H1 (cell line): Measurements from ENCODE around the gene MCF2L. TPM values are rescaled to one million over a fixed set of nuclear protein-coding genes. Genes with fewer than 3 reads are reported as not detected.

Experiments
- BRCA1 ChIP-seq: IDR thresholded peaks from 2 replicates; pipeline ENCODE4 v1.6.1; 2012; ENCODE audit warnings: low read depth, low read length, improper control_type of control experiment
- USF2 ChIP-seq: IDR thresholded peaks from 2 replicates; pipeline ENCODE4 v1.6.1; 2011; ENCODE audit warnings: low read length, improper control_type of control experiment
- polyA plus RNA-seq, 7 experiments: library from polyadenylated mRNA; depleted of rRNA in 3 of 7; stranded (reverse) in 5 of 7; unstranded in 2 of 7; fragments of >200 nt in 5 of 7; fragments of 200-250 nt in 2 of 7; gene quantifications; 1 replicate in 5 of 7; 2 replicates in 1 of 7; 4 replicates in 1 of 7; pipeline versions ENCODE4 v1.2.1 to v1.2.3, GENCODE V29; 2011 to 2013; ENCODE audit warnings: missing spikeins in 2 of 7, mixed read lengths in 2 of 7
- total RNA-seq: library from RNA; stranded (reverse); fragmentation: NEBNext Ultra II Directional; extraction: Animal tissue kit (Norgen Biotek cat#: 25700); gene quantifications from 2 replicates; pipeline ENCODE4 v1.2.1, GENCODE V29; 2021

The MCF2L gene
- total and polyA plus RNA-seq, 2 of the 8 experiments (the other 6 are each of a cell fraction or from before 2014, with no cell fraction given), result 10.1 to 24.4 TPM

DNA sequence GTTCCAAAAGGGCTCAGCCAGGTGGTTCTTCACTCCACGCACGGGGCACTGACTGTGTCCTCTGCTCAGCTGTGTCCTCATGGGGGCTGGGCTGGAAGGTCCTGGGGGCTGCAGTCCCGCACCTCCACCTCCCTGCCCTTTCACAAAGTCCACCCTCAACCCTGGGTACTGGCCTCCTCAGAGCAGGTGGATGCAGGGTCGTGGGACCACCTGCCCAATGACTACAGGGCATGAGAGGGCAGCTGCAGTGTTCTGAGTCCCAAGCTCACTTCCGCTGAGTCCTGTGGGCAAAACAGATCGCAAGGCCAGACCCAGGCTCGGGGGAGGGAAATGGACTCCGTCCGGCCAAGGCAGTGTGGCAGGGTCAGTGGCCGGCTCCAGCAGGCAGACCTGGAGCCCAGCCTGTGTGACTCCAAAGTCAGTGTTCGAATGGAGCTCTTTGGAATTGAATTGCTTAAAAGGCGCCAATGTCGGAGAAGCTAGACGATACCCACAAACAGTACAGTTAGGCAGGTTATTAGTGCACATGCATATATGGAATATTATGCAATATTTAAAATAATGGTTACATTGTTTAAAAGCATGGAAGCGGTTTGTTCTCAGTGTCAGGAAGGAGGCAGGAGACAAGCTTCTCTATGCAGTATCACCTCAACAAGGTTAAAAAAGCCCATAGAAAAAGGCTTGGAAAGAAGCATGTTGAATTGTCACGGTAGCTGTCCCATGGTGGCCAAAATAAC is 54.8 kb downstream of the MCF2L start (continued):
- TF ChIP-seq BRCA1 (no peak), USF2 (no peak)
